NCI-H748 (cell line): Measurements from ENCODE around the gene MAP7D1.
A peak's percentile ranks its signal among the peaks of the same experiment; 100 is the strongest.
"Not testable (repeated sequence)": the region's sequence is repeated elsewhere in the genome, so short reads cannot be mapped to it uniquely, and the experiment has no call there.

ENCODE experiments used
- DNase-seq: peaks from one replicate; lab custom pipeline; 2025; ENCODE audit not compliant: unreplicated experiment; lab: John Stamatoyannopoulos, UW

MAP7D1 gene

DNA sequence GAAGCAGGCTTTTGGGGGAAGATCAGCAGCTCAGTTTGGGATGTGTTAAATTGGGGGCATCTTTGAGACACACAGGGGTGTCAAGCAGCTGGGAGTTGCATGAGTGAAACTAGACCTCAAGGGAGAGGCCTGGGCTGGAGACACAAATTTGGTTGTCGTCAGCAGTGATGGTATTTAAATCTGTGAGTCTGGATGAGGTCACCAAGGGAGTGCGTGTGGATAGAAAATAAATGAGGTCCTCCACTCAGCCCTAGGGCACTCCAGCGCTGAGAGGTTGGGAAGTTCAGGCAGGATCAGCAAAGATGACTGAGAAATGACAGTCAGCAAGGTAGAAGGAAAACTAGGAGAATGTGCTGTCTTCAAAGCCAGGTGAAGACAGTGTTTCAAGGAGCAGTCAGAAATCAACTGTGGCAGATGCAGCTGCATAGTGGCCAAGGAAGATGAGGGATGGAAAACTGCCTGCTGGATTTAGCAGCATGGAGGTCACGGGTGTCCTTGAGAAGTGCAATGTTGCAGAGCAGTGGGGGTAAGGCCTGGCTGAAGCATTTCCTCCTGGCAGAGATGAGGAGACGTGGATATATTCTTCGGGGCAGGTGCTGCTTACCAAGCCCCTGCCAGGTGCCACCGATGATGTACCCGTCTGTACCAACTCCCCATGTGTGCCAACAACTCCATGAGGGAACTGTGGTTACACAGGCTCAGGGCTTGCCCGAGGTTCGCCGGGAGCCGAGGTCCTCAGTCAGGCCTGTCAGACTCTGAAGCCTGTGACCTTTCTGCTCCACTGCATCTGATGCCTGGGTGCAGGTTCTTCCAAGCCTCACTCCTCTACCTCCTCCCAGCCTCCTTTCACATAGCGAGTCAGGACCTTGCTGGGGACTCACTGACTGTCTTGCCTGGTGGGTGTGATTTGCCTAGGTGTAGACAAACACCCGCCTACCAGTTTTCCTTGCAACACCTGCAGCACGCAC, 11.3 kb downstream of the MAP7D1 start:
- DNase-seq, result no peak

DNA sequence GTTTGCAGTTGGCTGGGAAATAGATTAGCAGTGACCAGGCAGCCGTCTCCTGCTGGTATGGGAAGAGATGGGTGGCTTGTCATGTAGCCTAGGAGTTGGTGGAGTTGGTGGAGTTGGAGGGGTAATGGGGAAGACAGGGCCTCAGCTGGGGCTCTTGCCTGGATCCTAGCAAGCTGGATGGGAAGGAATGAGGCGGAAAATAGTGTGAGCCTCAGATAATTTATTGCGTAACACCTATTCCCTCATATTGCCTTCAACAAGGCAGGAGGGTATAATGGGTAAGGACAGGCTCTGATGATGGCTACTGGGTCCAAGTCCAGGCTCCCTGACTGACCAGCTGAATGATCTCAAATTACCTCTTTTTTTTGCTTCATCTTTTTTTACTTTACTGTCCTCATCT, 12.6 kb downstream of the MAP7D1 start:
- no peak for DNase-seq

DNA sequence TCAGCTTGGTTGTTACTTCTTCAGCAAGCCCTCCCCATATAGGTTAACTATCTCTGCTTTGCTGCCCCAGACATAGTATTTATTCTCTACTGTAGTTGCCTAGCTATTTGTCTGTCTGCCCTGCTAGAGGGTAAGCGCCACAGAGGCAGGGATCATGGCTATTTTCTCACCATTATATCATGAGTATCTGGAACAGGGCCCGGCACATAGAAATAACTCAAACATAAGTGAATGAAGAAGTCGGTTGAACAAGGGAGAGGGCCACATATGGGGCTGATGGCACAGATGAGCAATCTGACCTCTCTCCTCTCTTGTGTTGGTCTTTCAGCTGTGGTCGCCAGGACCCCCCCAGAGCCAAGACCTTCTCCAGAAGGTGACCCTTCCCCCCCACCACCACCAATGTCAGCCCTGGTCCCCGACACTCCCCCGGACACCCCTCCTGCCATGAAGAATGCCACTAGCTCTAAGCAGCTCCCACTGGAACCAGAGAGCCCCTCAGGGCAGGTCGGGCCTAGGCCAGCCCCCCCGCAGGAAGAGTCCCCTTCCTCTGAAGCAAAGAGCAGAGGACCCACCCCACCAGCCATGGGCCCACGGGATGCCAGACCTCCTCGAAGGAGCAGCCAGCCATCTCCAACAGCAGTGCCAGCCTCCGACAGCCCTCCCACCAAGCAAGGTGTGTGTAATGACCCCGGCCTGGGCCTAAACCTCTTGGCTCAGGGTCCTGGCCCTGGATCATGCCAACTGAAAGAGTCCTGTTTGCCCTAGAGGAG, 14.9 kb downstream of the MAP7D1 start:
- DNase-seq, result no peak

DNA sequence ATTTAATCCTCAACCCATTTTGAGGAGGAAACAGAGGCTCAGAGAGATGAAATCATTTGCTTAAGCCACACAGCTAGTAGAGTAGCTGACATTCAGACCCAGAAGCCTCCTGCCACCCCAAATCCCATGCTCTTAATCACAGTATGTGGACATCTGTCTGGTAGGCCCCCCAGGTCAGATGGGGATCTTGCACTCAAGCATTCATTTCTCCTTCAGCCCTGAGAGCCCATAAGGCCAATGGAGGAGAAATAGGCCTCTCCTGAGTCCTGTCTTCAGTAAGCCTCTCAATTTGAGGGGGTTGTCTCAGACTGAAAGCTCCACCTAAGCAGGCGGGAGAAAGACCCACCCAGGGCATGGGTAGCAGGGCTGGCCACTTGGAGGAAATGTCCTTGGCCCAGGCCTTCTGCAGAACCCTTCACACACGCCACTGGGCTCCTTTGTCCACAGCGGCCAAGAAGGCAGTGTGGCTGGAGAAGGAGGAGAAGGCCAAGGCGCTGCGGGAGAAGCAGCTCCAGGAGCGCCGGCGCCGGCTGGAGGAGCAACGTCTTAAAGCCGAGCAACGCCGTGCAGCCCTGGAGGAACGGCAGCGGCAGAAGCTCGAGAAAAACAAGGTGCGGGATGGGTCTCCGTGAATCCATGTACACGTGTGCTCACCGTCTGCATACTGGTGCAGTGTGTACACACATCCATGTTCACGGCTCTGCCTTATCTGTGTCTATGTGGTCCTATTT, 16.2 kb downstream of the MAP7D1 start:
- no peak for DNase-seq

DNA sequence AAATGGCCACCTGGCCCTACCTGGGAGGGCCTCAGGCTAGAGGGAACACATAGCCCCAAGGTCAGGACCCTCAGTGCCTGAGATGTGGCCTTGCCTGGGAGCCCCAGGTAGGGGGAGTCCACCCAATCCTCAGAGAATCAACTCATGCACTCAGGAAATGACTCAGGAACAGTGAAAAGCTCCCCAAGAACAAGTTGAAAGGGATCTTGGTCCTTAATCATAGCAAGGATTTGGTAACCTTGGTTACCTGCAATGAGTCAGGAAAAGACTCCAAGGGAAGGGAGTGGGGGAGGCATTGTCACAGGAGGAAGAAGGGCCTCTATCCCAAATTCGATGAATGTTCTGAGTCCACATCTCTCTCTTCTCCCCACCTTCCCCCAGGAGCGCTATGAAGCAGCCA, 17.0 kb downstream of the MAP7D1 start:
- DNase-seq, result no peak

DNA sequence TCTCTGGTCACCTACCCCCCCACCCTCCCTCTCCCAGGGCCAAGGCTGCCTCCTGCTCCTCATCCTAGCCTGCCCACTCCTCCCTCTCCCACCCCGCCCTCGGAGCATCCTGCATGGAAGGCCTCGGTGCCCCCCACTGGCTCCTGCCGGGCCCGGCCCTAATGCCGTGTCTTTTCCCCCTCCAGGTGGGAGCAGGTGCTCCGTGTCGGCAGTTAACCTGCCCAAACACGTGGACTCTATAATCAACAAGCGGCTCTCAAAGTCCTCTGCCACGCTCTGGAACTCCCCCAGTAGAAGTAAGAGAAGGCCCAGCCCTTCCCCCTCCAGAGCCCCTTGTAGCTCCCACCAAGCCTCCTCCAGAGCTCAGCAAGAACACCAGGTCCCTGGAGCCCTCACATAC, 18.8 kb downstream of the MAP7D1 start:
- no peak for DNase-seq

DNA sequence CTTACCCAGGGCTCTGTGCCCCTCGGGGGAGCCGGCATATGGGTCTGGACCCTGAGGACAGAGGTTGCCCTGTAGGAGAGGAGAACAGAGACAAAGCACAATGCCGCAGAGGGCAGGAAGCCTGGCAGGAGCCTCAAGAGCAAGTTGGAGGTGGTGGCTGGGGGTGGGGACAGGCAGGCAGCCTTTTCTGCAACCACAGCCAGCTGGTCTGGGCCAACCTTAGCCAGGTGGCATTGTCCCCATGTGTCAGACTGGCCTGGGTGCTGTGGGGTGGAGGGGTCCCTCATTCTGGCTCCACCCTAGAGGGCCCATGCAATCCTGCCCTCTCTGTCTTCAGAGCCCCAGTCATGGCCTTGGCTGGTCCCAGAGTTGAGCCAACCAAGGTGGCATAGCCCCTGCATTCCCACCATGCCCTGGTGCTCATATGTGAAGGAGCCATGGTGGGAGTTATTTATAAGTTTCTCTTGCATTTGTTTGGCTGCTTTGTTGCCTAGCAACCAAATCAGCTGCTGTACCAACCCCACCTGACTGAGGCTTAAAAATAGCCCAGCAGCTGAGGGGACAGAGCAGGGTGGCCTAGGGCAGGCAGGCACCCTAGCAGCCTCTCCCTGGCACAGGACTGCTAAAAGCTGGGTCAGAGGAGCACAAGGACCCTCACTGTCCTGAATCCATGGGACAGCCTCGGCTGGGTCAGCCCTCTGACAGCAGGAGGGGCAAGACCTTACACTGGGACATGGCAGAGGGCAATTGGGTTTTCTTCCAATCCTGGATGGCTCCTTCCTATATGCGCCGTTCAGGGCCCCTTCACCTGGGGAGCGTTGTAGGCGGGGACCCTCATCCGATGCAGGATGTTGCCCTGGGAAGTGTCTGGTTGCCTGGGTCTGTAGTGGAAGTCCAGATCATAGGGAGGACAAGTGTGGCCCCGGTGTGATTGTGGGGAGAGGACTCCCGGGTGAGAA, 19.5 kb downstream of the MAP7D1 start:
- peak; percentile 20 for DNase-seq

DNA sequence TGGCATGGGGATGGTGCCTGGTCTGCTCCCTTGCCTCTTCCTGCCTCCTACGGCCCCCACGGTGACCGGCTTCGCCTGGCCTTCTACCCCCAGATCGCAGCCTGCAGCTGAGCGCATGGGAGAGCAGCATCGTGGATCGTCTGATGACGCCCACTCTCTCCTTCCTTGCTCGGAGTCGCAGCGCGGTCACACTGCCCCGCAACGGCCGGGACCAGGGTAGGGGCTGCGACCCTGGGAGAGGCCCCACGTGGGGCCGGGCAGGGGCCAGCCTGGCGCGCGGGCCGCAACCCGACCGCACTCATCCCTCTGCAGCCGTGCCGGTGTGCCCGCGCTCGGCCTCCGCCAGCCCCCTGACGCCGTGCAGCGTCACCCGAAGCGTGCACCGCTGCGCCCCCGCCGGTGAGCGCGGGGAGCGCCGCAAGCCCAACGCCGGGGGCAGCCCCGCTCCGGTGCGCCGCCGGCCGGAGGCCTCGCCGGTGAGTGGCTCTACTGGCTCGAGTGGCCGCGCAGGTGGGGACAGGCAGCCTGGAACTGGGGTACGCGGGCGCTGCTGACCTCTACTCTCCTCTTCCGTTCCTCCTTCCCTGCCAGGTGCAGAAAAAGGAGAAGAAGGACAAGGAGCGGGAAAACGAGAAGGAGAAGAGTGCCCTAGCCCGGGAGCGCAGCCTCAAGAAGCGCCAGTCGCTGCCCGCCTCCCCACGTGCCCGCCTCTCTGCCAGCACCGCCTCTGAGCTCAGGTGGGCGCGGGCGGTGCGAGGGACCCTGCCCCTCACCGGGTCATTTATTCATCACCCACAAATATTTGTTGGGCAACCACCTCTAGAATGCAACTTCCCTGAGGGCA, 20.4 kb downstream of the MAP7D1 start:
- no peak for DNase-seq

DNA sequence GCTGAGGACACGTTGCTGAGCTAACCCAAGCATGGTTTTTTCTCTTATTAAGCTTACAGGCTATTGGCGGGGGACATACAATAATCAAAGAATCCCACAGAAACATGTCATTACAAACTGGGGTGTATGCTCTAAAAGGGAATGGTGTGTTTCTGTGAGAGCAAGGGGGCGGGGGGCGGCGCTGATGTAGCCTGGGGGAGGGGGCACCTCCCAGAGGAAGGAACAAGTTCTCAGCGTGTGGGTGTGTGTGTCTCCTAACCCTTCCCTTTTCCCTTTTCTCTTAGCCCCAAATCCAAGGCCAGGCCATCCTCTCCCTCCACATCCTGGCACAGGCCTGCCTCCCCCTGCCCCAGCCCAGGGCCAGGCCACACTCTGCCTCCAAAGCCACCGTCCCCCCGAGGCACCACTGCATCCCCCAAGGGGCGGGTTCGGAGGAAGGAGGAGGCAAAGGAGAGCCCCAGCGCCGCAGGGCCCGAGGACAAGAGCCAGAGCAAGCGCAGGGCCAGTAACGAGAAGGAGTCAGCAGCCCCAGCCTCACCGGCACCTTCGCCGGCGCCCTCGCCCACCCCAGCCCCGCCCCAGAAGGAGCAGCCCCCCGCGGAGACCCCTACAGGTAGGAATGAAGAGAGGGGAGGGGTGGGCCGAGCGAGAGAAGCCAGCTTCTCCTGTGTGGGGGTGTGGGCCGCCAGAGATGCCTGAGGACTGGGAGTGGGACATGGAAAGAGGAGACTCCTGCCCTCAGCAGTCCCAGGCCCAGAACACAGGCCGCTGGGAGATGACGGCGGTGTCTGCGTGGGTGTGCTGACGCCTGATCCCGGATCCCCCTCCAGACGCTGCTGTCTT, 21.9 kb downstream of the MAP7D1 start:
- no peak for DNase-seq

DNA sequence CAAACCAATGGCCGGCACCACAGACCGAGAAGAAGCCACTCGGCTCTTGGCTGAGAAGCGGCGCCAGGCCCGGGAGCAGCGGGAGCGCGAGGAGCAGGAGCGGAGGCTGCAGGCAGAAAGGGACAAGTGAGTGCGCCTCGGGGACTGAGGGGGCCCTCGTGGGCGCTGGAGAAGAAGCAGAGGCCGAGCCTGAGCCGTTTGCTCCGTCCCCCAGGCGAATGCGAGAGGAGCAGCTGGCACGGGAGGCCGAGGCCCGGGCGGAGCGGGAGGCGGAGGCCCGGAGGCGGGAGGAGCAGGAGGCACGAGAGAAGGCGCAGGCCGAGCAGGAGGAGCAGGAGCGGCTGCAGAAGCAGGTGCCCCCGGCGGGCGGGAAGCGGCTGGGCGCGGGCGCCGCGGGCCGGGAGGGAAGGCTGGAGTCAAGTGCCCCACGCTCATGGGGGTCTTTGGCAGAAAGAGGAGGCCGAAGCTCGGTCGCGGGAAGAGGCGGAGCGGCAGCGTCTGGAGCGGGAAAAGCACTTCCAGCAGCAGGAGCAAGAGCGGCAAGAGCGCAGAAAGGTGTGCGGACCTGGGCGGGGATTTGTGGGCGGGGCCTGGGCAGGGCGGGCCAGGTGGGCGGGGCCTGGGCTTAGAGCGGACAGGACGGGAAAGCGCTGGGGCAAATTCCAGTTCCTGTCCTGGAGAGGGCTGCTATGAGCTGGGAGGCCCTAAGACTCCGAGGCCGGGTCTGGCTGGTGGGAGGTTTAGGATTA, 22.7 kb downstream of the MAP7D1 start:
- no peak for DNase-seq

DNA sequence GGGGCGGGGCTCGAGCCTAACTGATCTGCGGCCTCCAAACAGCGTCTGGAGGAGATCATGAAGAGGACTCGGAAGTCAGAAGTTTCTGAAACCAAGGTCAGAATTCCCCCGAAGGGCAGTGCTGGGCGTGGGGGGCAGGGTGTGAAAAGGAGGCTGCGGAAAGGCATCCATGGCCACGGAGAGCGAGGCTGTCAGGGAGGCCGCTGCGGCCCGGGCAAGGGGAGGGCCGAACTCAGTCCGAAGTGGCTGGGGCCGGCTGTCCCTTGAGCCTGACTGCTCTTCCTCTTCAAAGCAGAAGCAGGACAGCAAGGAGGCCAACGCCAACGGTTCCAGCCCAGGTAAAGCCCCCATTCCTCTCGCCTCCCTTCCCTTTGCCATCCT, 23.2 kb downstream of the MAP7D1 start:
- no peak for DNase-seq

DNA sequence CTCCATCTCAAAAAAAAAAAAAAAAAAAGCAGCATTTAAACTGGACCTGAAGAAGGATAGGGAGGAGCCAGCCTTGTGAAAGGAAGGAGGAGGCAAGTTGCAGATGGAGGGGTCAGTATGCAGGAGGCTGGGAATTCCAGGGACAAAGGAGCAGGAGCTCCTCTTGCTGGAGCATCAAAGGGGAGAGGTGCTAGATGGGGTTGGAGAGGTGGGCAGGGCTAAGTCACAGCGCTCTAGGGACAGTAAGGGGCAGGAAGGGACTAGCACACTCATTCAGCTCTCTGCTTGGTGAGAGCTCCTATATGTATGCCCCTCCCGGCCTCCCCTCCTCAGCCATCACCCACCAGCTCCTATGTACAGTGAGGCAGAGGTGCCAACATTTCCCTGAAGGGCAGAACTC, 26.8 kb downstream of the MAP7D1 start:
- no peak for DNase-seq

DNA sequence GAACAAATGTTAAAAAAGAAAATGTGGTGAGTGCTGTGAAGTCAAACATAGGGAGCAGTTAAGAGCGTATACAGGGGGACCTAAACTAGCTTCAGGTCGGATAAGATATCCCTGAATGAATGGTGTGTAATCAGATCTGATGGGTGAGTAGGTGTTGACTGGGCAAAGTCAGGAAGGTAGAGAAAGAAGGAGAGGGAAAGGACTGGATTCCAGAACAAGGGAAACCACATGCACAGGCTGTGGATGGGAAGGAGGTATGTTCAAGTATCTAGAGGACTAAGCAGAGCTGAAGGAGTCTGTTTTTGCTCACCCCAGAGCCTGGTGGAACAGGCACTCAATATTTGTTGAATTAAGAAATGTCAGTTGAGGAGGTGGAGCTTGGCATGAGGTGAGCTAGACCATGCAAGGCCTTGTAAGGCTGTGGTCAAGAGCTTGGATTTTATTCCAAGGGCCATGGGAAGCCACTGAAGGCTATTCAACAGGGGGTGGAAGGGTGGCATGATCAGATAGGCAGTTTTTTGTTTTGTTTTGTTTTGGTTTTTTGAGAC, 27.4 kb downstream of the MAP7D1 start:
- DNase-seq, result no peak

DNA sequence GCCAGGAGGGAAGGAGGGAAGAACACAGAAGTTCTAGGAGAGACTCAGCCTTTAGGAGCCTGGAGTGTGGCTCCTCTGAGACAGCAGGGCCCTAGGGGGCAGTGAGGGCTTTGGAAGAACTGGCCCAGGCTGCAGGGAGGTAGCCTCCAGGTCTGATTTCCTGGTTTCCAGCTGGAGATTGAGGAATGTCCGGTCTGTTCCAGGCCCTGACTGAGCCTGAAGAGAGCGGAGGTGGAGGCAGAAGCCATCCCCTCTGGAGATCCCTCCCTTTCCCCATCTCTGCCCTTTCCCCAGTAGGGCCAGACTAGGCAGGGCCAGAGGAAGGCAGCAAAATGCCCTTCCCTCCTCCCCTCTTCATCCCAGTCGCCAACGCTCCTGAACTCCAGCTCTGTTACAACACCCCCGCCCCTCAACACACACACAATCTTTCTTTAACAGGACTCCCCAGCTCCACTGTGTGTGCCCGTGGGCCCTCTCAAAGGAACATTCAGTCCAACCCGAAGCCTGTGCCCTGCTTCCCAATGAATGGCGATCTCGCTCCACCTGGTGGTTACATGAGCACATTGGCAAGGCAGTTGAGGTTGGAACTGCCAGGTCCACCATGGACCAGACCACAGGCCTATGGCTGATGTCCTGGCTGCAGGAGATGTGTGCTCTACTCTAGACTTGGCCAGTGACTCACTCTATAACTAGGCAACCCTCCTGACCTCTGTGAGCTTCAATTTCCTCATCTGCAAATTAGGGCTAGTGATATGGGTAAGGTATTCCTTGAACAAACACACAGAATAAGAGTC, 32.0 kb downstream of the MAP7D1 start:
- DNase-seq, result peak; percentile 65

DNA sequence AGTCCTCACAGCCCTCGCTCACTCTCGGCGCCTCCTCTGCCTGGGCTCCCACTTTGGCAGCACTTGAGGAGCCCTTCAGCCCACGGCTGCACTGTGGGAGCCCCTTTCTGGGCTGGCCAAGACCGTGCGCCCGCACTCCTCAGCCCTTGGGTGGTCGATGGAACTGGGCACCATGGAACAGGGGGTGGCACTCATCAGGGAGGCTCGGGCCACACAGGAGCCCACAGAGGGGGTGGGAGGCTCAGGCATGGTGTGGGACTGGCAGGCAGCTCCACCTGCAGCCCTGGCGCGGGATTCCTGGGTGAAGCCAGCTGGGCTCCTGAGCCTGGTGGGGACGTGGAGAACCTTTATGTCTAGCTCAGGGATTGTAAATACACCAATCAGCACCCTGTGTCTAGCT, 40.8 kb downstream of the MAP7D1 start:
- DNase-seq, result not testable (repeated sequence)

DNA sequence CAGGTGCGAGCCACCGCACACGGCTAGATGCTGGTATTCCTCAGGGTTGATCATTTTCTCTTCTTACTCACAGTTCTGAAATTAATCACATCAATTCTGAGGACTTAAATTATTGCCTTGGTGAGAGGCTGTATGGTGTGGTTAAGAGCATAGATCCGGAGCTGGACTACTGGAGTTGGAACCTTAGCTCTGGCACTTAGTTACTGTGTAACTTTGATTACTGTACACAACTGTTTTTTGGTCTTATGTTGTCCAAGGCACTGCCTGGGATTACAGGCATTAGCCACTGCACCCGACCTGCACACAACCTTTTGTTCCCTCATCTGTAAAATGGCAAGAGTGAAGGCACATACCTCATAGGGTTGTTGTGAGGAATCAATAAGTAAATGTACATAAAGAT, 42.7 kb downstream of the MAP7D1 start:
- DNase-seq, result no peak
